GM21825 (cell line): Measurements from ENCODE around the gene CAMTA1.
"Not testable (repeated sequence)": the region's sequence is repeated elsewhere in the genome, so short reads cannot be mapped to it uniquely, and the experiment has no call there.

Experiments
- ATAC-seq: cut with Tn5 transposase; IDR thresholded peaks from one replicate; pipeline ENCODE4 v1.9.1; 2021; ENCODE audit warnings: mild to moderate bottlenecking, moderate library complexity; ENCODE audit not compliant: unreplicated experiment

Gene CAMTA1

DNA sequence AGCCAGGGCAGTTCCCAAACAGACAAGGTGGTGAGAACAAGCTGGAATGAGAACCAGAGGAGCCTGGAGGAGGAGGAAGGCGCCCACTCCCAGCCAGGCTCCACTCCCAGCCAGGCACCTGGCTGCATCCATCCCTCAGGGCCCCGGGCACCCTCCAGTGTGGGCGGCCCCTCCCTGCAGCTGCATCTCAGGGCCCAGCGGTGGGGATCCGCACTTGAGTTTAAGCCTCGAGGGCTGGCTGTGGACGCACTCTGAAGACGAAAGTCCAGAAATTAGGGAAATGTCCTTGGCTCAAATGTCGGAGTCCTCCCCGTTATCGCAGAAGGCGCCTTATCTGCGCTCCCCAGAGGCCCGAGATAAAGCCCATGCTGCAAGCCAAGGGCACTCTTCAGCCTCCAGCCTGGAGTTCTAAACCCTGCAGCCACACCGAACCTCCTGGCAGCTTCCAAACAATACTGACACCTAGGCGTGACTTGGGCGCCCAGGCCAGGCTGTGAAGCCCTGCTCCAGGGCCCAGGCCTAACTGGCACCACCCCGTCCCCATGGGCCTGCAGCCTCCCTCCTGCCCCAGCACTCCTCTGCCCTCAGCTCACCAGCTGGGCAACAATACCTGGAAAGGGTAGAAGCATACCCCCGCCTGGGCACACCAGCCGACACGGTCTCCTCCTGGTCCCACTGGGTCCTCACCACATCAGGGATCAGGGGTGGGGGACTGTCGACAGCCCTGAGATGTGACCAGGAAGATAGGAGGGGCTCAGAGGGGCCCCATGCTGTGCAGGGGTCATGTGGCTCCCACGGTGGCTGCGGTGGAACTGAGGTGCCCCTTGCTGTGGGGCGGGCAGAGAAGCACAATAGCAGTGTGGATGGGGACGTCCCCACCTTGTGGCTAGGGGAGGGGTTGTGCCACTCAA is 801.0 kb downstream of the CAMTA1 start:
- ATAC-seq = no peak

- no peak for ATAC-seq
Observed at GRCh38 chr1:7587108-7587772, 802.0 kb downstream of the CAMTA1 start.

GRCh38 chr1:7587773-7588456 is 802.7 kb downstream of the CAMTA1 start:
- no peak for ATAC-seq

- no peak for ATAC-seq
Observed at GRCh38 chr1:7588457-7588827, 803.2 kb downstream of the CAMTA1 start.

- no peak for ATAC-seq
Observed at GRCh38 chr1:7589080-7589735, 804.0 kb downstream of the CAMTA1 start.

DNA sequence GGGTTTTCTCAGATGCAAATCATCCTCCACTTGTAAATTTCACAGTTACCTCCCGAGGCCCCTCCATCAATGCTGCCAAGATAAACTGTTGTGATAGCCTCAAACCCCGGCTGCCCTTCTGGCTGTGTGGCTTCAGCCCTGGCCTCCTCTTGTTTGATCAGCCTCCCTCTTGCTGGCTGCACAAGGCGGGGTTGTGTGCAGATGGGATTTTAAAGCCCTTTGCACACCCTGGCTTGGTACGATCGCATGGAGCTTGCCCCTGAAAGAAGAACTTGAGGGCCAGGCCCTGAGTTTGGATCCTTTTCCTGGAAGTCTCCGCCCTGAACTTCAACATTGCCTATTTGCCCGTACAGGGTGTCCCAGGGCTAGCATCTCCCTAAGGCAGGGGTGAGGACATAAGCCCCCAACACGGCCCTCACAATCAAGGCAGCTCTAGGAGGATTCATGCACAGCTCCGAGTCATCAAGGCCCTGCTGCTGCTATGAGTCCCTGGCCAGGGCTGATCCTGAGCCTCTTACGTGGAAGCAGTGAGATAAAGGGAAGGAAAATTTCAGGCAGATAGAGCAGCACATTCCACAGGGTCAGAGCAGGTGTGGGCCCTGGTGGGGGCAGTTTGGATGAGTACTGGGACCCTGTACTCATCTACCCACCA is 804.6 kb downstream of the CAMTA1 start:
- no peak for ATAC-seq

GRCh38 chr1:7590426-7590790 is 805.2 kb downstream of the CAMTA1 start:
- ATAC-seq = no peak

DNA sequence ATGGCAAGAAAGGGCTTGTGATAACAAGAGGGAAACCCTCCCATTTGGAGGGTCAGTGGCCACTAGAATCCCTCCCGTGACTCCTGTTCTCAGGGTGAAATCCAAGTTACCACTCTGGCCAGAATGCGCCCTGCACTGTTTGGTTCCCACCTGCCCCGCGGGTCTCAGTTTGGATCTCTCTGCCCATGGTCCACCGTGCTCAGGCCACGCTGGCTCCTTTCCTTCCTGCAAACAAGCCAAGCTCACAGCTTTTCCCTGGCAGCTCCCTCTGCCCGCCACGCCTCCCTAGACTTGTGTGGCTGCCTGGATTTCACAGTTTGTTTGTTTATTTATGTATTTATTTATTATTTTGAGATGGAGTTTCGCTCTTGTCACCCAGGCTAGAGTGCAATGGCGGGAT is 806.3 kb downstream of the CAMTA1 start:
- ATAC-seq = no peak

- no peak for ATAC-seq
Observed at GRCh38 chr1:7592120-7592798, 807.0 kb downstream of the CAMTA1 start.

GRCh38 chr1:7594002-7594713 is 808.9 kb downstream of the CAMTA1 start:
- no peak for ATAC-seq

GRCh38 chr1:7594714-7595295 is 809.6 kb downstream of the CAMTA1 start:
- no peak for ATAC-seq

GRCh38 chr1:7595336-7595735 is 810.1 kb downstream of the CAMTA1 start:
- no peak for ATAC-seq

GRCh38 chr1:7596126-7596965 is 811.1 kb downstream of the CAMTA1 start:
- no peak for ATAC-seq

GRCh38 chr1:7598058-7598457 is 812.8 kb downstream of the CAMTA1 start:
- ATAC-seq = not testable (repeated sequence)

- not testable (repeated sequence) for ATAC-seq
Observed at GRCh38 chr1:7604906-7605305, 819.7 kb downstream of the CAMTA1 start.

DNA sequence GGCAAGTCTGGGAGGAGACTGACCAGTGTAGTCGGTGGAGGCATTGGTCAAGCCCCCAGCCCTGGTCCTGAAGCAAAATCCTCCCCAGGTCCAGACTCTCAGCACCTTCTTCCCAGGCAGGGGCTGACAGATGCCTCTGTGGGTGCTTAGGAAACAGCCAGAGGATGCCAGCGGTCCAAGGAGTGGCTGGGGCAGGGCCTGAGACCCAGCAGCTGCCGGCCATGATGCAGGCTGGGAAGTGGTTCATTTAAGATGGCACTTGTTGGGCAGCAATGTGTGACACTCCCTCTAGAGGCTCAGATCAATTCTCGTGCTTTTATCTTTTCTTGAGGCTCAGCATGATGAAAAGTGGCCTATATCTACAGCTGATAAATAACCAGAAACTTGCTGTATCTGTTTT is 820.8 kb downstream of the CAMTA1 start:
- no peak for ATAC-seq

- ATAC-seq = no peak
Observed at GRCh38 chr1:7607097-7607496, 821.8 kb downstream of the CAMTA1 start.

- no peak for ATAC-seq
Observed at GRCh38 chr1:7608628-7609305, 823.5 kb downstream of the CAMTA1 start.
